Smooth muscle cell (in vitro differentiated cells): Measurements from ENCODE around the gene OR8K5. TPM values are rescaled to one million over a fixed set of nuclear protein-coding genes. Genes with fewer than 3 reads are reported as not detected.

Source experiments
- DNase-seq: peaks from one replicate; lab custom pipeline; 2025; ENCODE audit not compliant: unreplicated experiment; lab: John Stamatoyannopoulos, UW
- H2AFZ ChIP-seq: fragments of 200-600 bp; sonication (generic); 2 replicates; pipeline ENCODE4 v1.6.0; 2016; ENCODE audit warnings: antibody characterized with exemption, low read depth, mild to moderate bottlenecking
- H3F3A ChIP-seq: fragments of 200-600 bp; sonication (generic); 2 replicates; pipeline ENCODE4 v1.6.0; 2017; ENCODE audit warnings: antibody characterized with exemption, low read depth
- H3K27ac ChIP-seq: fragments of 200-600 bp; sonication (generic); 2 replicates; pipeline ENCODE4 v1.5.1; 2016; ENCODE audit warnings: low read depth, mild to moderate bottlenecking
- H3K27me3 ChIP-seq: fragments of 200-600 bp; sonication (generic); 2 replicates; pipeline ENCODE4 v1.6.1; 2016; ENCODE audit warnings: low read depth, mild to moderate bottlenecking
- H3K36me3 ChIP-seq: fragments of 200-600 bp; sonication (generic); 2 replicates; pipeline ENCODE4 v1.5.1; 2016; ENCODE audit warnings: low read depth
- H3K4me1 ChIP-seq: fragments of 200-600 bp; sonication (generic); 2 replicates; pipeline ENCODE4 v1.5.1; 2016; ENCODE audit warnings: low read depth
- H3K4me2 ChIP-seq: fragments of 200-600 bp; sonication (generic); 2 replicates; pipeline ENCODE4 v1.6.0; 2016; ENCODE audit warnings: mild to moderate bottlenecking
- H3K4me3 ChIP-seq: fragments of 200-600 bp; sonication (generic); 2 replicates; pipeline ENCODE4 v1.5.1; 2016; ENCODE audit warnings: mild to moderate bottlenecking
- H3K79me2 ChIP-seq: fragments of 200-600 bp; sonication (generic); 2 replicates; pipeline ENCODE4 v1.6.0; 2016; ENCODE audit warnings: low read depth, mild to moderate bottlenecking
- H3K9ac ChIP-seq: fragments of 200-600 bp; sonication (generic); 2 replicates; pipeline ENCODE4 v1.6.0; 2016; ENCODE audit warnings: low read depth
- H3K9me3 ChIP-seq: fragments of 200-600 bp; sonication (generic); replicated peaks from 2 replicates; pipeline ENCODE4 v1.5.1; 2016; ENCODE audit warnings: low read depth
- H4K20me1 ChIP-seq: fragments of 200-600 bp; sonication (generic); 2 replicates; pipeline ENCODE4 v1.6.0; 2016; ENCODE audit warnings: low read depth
- CTCF ChIP-seq: fragments of 200-600 bp; sonication (generic); IDR thresholded peaks from 2 replicates; pipeline ENCODE4 v1.5.1; 2017; ENCODE audit warnings: borderline replicate concordance, mild to moderate bottlenecking, antibody characterized with exemption; ENCODE audit not compliant: insufficient read depth, poor library complexity, severe bottlenecking
- WGBS: methylation state at CpG from one replicate; pipeline ENCODE4 v1.1.7; 2016; ENCODE audit warnings: low lambda C conversion rate; 5-methylcytosine and 5-hydroxymethylcytosine counted together
- polyA plus RNA-seq: library from polyadenylated mRNA; unstranded; fragments of >200 nt; fragmentation: Nextera tagmentation; extraction: Ambion mirVana; gene quantifications from 2 replicates; pipeline ENCODE4 v1.2.1, GENCODE V29; 2016
- total RNA-seq: library from RNA; depleted of rRNA; stranded (reverse); fragments of >200 nt; gene quantifications from 2 replicates; pipeline ENCODE4 v1.2.3, GENCODE V29; 2014

Gene OR8K5
- total and polyA plus RNA-seq, 2 experiments from 2014 or later, result not detected

DNA sequence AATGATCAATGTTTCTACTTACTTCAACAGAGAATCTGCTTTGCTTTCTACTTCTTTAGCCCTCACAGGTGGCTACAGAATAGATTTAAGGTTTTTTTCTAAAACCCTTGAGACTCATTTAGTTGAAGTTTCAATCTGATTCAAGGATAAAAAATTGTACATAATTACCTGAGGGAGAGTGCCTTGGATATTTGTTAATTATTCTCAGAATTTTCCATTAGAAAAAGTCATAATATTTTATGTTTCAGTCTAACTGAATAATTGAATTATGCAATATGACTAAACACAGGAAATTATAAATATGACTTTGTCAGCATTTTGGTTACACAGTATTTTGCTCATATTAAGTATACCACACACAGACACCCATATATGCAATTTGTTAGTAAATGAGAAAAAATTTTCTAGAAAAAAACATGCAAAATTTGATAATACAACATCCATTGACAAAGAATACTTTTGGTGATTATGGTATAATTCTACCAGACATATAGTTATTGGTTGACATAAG is 19.9 kb downstream of the OR8K5 start, which contains the start of gene OR8J3:
TSS of gene OR8J3 (minus strand) at position 51 of the 511 bp plus-strand sequence. CDS start 2,483 bp downstream, outside the sequence.
- TF ChIP-seq CTCF, result no peak
- Histone ChIP-seq H4K20me1 (no peaks in the 10 kb centered on the region), H3K9me3 (no peaks in the 10 kb centered on the region), H3K36me3 (no peaks in the 10 kb centered on the region), H3K4me1 (no peaks in the 10 kb centered on the region), H3K4me2 (no peak within 1 kb of the TSS), H3K27me3 (no peaks in the 10 kb centered on the region), H2AFZ (peak within 1 kb of the TSS; percentile 24), H3K79me2 (no peaks in the 10 kb centered on the region), H3F3A (no peaks in the 10 kb centered on the region), H3K27ac (no peak within 1 kb of the TSS), H3K4me3 (no peak within 1 kb of the TSS), H3K9ac (no peak within 1 kb of the TSS)
- DNase-seq, result no peak

- no peak for TF ChIP-seq CTCF
- no peaks in the 10 kb centered on the region for H3K36me3 ChIP-seq
- no peaks in the 10 kb centered on the region for H3F3A ChIP-seq
- H3K27me3 ChIP-seq, result no peaks in the 10 kb centered on the region
- H3K4me2 ChIP-seq, result no peak within 1 kb of the TSS
- H2AFZ ChIP-seq, result no peak within 1 kb of the TSS
- H3K79me2 ChIP-seq, result no peaks in the 10 kb centered on the region
- H3K9me3 ChIP-seq, result no peaks in the 10 kb centered on the region
- H3K4me1 ChIP-seq, result no peaks in the 10 kb centered on the region
- no peak within 1 kb of the TSS for H3K9ac ChIP-seq
- 91% methylated on average over 6 of the region's 6 CpGs for WGBS
- H3K27ac ChIP-seq, result no peak within 1 kb of the TSS
- no peak within 1 kb of the TSS for H3K4me3 ChIP-seq
- no peak for DNase-seq
- H4K20me1 ChIP-seq, result no peaks in the 10 kb centered on the region
Measured at GRCh38 chr11:56122073-56122472, 38.0 kb downstream of the OR8K5 start, which contains the start of gene OR8H3. TSS of gene OR8H3 (plus strand) at chr11:56122373. CDS start at chr11:56122373, 0 bp downstream.

Other genes with a start within 250 kb of the OR8K5 start
- not detected in 2 replicates for gene OR5W2, start 245.7 kb downstream of the OR8K5 start, total RNA-seq
- not detected in 2 replicates for gene OR5W2, start 245.7 kb downstream of the OR8K5 start, polyA plus RNA-seq
- gene OR5I1, start 223.9 kb downstream of the OR8K5 start, total RNA-seq, result not detected in 2 replicates
- gene OR5I1, start 223.9 kb downstream of the OR8K5 start, polyA plus RNA-seq, result not detected in 2 replicates
- gene OR10AG1, start 190.4 kb downstream of the OR8K5 start, total RNA-seq, result not detected in 2 replicates
- gene OR10AG1, start 190.4 kb downstream of the OR8K5 start, polyA plus RNA-seq, result not detected in 2 replicates
- gene OR5F1, start 165.7 kb downstream of the OR8K5 start, total RNA-seq, result not detected in 2 replicates
- gene OR5F1, start 165.7 kb downstream of the OR8K5 start, polyA plus RNA-seq, result not detected in 2 replicates
- not detected in 2 replicates for gene OR5AS1, start 132.7 kb downstream of the OR8K5 start, total RNA-seq
- gene OR5AS1, start 132.7 kb downstream of the OR8K5 start, polyA plus RNA-seq, result not detected in 2 replicates
- gene OR8I2, start 67.0 kb downstream of the OR8K5 start, total RNA-seq, result not detected in 2 replicates
- not detected in 2 replicates for gene OR8I2, start 67.0 kb downstream of the OR8K5 start, polyA plus RNA-seq
- gene OR8H2, start 56.6 kb downstream of the OR8K5 start, total RNA-seq, result not detected in 2 replicates
- gene OR8H2, start 56.6 kb downstream of the OR8K5 start, polyA plus RNA-seq, result not detected in 2 replicates
- gene OR8H3, start 37.9 kb downstream of the OR8K5 start, total RNA-seq, result not detected in 2 replicates
- not detected in 2 replicates for gene OR8H3, start 37.9 kb downstream of the OR8K5 start, polyA plus RNA-seq
- not detected in 2 replicates for gene OR8J3, start 20.1 kb downstream of the OR8K5 start, total RNA-seq
- not detected in 2 replicates for gene OR8J3, start 20.1 kb downstream of the OR8K5 start, polyA plus RNA-seq
- not detected in 2 replicates for gene OR5J2, start 16.3 kb upstream of the OR8K5 start, total RNA-seq
- not detected in 2 replicates for gene OR5J2, start 16.3 kb upstream of the OR8K5 start, polyA plus RNA-seq
- not detected in 2 replicates for gene OR5T2, start 73.9 kb upstream of the OR8K5 start, total RNA-seq
- gene OR5T2, start 73.9 kb upstream of the OR8K5 start, polyA plus RNA-seq, result not detected in 2 replicates
- not detected in 2 replicates for gene OR5T3, start 91.9 kb upstream of the OR8K5 start, total RNA-seq
- gene OR5T3, start 91.9 kb upstream of the OR8K5 start, polyA plus RNA-seq, result not detected in 2 replicates
- not detected in 2 replicates for gene OR5T1, start 113.8 kb upstream of the OR8K5 start, total RNA-seq
- gene OR5T1, start 113.8 kb upstream of the OR8K5 start, polyA plus RNA-seq, result not detected in 2 replicates
- not detected in 2 replicates for gene OR8H1, start 131.9 kb upstream of the OR8K5 start, total RNA-seq
- not detected in 2 replicates for gene OR8H1, start 131.9 kb upstream of the OR8K5 start, polyA plus RNA-seq
- gene OR8K3, start 154.8 kb upstream of the OR8K5 start, total RNA-seq, result not detected in 2 replicates
- gene OR8K3, start 154.8 kb upstream of the OR8K5 start, polyA plus RNA-seq, result not detected in 2 replicates
- gene OR8K1, start 185.7 kb upstream of the OR8K5 start, total RNA-seq, result not detected in 2 replicates
- gene OR8K1, start 185.7 kb upstream of the OR8K5 start, polyA plus RNA-seq, result not detected in 2 replicates
- not detected in 2 replicates for gene OR8J1, start 194.0 kb upstream of the OR8K5 start, total RNA-seq
- not detected in 2 replicates for gene OR8J1, start 194.0 kb upstream of the OR8K5 start, polyA plus RNA-seq
- gene OR8U1, start 215.3 kb upstream of the OR8K5 start, total RNA-seq, result not detected in 2 replicates
- not detected in 2 replicates for gene OR8U1, start 215.3 kb upstream of the OR8K5 start, polyA plus RNA-seq